ENCODE results near the gene LRCOL1.

- TF ChIP-seq SIN3A (IDR thresholded peaks at IDR 0.05; ENCODE audit: borderline replicate concordance, insufficient read depth, low read depth, low read length) (no peak), POLR2AphosphoS5 (IDR thresholded peaks at IDR 0.05; ENCODE audit: low read depth, low read length) (no peak)
Measured at GRCh38 chr12:132658149-132658894, 47.9 kb upstream of the LRCOL1 start.

Measured in Panc1 (cell line).